BJ (cell line): ENCODE results near the gene SNAP23. TPM values are rescaled to one million over a fixed set of nuclear protein-coding genes. Genes with fewer than 3 reads are reported as not detected.
A peak's percentile ranks its signal among the peaks of the same experiment; 100 is the strongest.

Experiments
- CTCF ChIA-PET: fragments of 350-600 bp; formaldehyde crosslinking; extraction: SDS; loops from one replicate; lab custom pipeline; 2021; ENCODE audit warnings: antibody characterized with exemption, inconsistent platforms; lab: Yijun Ruan, JAX
- POLR2A ChIA-PET: fragments of 300-600 bp; sonication (Branson Sonifier 250); formaldehyde crosslinking; extraction: SDS; loops from one replicate; lab custom pipeline; 2021; ENCODE audit warnings: antibody characterized with exemption; lab: Charles Lee
- DNase-seq: peaks from one replicate; pipeline ENCODE4 v3.0.0-alpha.2; 2011; ENCODE audit warnings: low read depth
- H3K27me3 ChIP-seq: 2 replicates; pipeline ENCODE4 v1.6.0; 2011; ENCODE audit warnings: low read length; ENCODE audit not compliant: control insufficient read depth, insufficient read depth
- H3K36me3 ChIP-seq: 2 replicates; pipeline ENCODE4 v1.5.1; 2011; ENCODE audit warnings: low read length; ENCODE audit not compliant: control insufficient read depth, insufficient read depth
- H3K4me3 ChIP-seq: 2 replicates; pipeline ENCODE4 v1.5.1; 2011; ENCODE audit warnings: low read depth, mild to moderate bottlenecking, control low read depth, low read length
- polyA plus RNA-seq: library from polyadenylated mRNA; depleted of rRNA; stranded (reverse); fragments of >200 nt; gene quantifications from 2 replicates; pipeline ENCODE4 v1.2.3, GENCODE V29; 2011
- TF ChIP-seq, protein P1 (sequence below): IDR thresholded peaks from 2 replicates; pipeline ENCODE4 v1.5.1; 2011; ENCODE audit warnings: low read depth, mild to moderate bottlenecking, control low read depth, inconsistent platforms, low read length, moderate library complexity; ENCODE audit not compliant: insufficient read depth

SNAP23 gene
- polyA plus RNA-seq, 1 experiment = 28.5 TPM

DNA sequence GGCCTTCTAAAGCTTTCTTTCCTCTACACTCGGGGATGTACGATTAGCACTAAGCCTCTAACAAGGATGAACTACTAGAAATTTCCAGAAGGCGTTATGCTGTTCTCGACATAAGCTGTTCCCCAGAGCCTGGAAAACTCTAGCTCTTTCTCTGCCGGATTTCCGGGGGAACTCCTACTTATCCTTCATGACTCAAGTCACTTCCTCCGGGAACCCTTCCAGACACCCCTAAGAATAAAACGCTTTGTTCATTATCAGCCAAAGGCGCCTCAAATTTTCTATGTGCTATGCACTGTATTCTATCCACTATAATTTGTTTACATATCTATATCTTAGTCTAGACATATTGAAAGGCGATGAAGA, 455 bp upstream of the SNAP23 start:
- POLR2A ChIA-PET = interaction anchor here (0.8 to 1.4 kb wide), 3 partner anchors 16 to 222 kb away, joined by 3 to 6 read pairs (median 3); partner anchors contain the start of genes GANC, STARD9 and TMEM87A
- no peak for DNase-seq
- TF ChIP-seq, protein P1, sequence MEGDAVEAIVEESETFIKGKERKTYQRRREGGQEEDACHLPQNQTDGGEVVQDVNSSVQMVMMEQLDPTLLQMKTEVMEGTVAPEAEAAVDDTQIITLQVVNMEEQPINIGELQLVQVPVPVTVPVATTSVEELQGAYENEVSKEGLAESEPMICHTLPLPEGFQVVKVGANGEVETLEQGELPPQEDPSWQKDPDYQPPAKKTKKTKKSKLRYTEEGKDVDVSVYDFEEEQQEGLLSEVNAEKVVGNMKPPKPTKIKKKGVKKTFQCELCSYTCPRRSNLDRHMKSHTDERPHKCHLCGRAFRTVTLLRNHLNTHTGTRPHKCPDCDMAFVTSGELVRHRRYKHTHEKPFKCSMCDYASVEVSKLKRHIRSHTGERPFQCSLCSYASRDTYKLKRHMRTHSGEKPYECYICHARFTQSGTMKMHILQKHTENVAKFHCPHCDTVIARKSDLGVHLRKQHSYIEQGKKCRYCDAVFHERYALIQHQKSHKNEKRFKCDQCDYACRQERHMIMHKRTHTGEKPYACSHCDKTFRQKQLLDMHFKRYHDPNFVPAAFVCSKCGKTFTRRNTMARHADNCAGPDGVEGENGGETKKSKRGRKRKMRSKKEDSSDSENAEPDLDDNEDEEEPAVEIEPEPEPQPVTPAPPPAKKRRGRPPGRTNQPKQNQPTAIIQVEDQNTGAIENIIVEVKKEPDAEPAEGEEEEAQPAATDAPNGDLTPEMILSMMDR = no peak
- no peaks in the 10 kb centered on the region for H3K36me3 ChIP-seq
- no peaks in the 10 kb centered on the region for H3K27me3 ChIP-seq
- CTCF ChIA-PET = interaction anchor here (0.7 to 1.0 kb wide), 3 partner anchors 11 to 21 kb away, joined by 3 read pairs; no protein-coding TSS in a partner anchor
- H3K4me3 ChIP-seq = peak overlapping the region; percentile 69

DNA sequence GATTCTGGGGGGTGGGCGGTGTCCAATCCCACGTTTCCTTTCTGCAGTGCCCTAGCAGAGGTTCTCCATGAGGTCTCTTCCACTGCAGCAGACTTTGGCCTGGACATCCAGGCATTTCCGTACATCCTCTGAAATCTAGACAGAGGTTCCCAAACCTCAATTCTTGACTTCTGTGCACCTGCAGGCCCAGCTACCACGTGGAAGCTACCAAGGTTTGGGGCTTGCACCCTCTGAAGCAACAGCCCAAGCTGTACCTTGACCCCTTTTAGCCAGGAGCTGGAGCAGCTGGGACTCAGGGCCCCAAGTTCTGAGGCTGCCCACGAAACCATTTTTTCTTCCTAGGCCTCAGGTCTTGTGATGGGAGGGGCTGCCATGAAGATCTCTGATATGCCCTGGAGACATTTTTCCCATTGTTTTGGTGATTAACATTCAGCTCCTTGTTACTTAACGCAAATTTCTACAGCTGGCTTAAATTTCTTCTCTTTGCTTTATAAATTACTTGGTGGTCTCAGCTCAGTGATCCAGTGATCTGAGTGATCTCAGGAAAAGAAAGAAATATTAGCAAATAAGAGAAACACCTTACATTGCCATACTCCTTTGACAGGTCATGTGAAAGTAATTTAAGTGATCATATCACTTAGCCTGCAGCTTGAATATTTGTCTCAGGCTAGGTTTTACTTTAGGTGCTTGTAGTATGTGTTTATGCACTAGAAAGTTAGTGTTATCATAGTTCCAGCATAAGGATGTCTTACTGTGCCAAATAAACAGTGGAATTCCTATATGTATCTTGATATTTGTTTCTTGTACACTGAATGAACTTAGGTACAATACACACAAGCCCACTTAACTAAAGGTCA, 3.0 kb downstream of the SNAP23 start:
- ChIA-PET CTCF (no interaction called here), POLR2A (no interaction called here)

DNA sequence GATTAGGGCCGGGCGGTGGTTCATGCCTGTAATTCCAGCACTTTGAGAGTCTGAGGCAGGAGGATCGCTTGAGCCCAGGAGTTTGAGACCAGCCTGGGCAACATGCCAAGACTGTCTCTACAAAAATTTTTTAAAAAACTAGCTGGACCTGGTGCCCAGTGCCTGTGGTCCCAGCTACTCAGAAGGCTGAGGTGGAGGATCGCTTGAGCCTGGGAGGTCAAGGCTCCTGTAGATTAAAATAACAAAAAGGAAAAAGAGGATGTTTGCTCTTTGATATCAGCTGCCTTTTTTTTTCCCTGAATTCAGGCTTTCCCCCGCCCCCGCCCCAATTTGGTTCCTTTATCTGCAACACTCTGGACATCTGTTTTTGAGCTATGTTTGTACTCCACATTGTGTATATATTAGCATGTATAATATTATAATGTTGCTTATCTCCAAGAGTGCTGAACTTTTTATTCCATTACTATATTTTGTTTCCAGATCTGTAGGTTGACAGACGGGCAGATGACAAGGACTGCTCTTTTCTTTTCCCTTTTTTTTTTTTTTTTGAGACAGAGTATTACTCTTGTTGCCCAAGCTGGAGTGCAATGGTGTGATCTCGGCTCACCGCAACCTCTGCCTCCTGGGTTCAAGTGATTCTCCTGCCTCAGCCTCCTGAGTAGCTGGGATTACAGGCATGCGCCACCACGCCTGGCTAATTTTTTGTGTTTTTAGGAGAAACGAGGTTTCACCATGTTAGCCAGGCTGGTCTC, 4.6 kb downstream of the SNAP23 start:
- H3K4me3 ChIP-seq = no peak overlapping the region
- ChIA-PET POLR2A (no interaction called here), CTCF (interaction anchor here (0.6 kb wide), 1 partner anchor 1596 kb away, joined by 3 read pairs; no protein-coding TSS in a partner anchor)
- no peaks in the 10 kb centered on the region for H3K36me3 ChIP-seq
- DNase-seq = no peak
- no peaks in the 10 kb centered on the region for H3K27me3 ChIP-seq
- TF ChIP-seq, protein P1 = no peak

More for the DNA sequence above, 3.0 kb downstream of the SNAP23 start:
- Histone ChIP-seq H3K36me3 (no peaks in the 10 kb centered on the region), H3K27me3 (no peaks in the 10 kb centered on the region), H3K4me3 (no peak overlapping the region)
- TF ChIP-seq, protein P1 = no peak
- no peak for DNase-seq

DNA sequence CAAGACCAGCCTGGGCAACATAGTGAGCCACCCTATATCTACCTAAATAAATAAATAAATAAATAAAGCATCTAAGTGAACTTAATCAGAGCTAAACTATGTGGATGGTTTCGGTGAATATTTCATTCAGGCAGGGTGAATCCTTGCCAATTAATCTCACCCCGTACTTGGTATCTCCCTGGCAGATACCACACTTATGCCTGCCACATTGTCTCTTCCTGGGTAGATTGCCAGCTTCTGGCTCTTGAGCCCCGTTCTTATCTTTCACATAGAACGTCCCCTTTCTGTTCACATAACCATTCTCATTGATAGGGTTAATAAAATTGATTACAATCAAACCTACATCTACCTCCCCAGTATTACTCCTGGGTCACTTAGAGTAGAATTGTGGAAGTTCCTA, 7.0 kb downstream of the SNAP23 start:
- ChIA-PET POLR2A (no interaction called here), CTCF (no interaction called here)
- TF ChIP-seq, protein P1 = no peak
- Histone ChIP-seq H3K36me3 (no peaks in the 10 kb centered on the region), H3K4me3 (no peak overlapping the region), H3K27me3 (no peaks in the 10 kb centered on the region)
- DNase-seq = no peak

DNA sequence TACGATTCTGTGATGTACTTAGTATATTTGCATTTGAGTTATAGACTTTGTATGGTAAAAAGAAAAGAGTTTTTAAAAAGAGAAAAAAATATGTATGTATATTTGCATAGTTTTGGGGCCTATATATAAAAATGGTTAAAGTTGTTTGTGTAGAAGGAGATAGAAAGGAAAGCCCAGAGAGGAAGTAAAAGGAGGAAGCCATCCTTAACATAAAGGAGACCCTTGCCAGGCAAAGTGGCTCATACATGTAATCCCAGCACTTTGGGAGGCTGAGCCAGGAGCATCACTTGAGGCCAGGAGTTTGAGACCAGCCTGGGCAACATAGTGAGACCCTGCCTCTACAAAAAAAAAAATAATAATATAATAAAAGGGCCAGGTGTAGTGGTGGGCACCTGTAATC, 8.4 kb downstream of the SNAP23 start:
- POLR2A ChIA-PET = no interaction called here
- Histone ChIP-seq H3K27me3 (no peaks in the 10 kb centered on the region), H3K4me3 (no peak overlapping the region), H3K36me3 (no peaks in the 10 kb centered on the region)
- DNase-seq = no peak
- CTCF ChIA-PET = no interaction called here
- TF ChIP-seq, protein P1 = no peak
